ES-I3 (cell line): ENCODE data around the gene C1orf146.
"Not testable (repeated sequence)": the region's sequence is repeated elsewhere in the genome, so short reads cannot be mapped to it uniquely, and the experiment has no call there.

Experiments
- H3K36me3 ChIP-seq: 2 replicates; pipeline ENCODE4 v1.6.1; 2013; ENCODE audit warnings: mild to moderate bottlenecking, low read length, control low read depth, moderate library complexity; ENCODE audit not compliant: insufficient read depth
- H3K4me1 ChIP-seq: 2 replicates; pipeline ENCODE4 v1.6.1; 2013; ENCODE audit warnings: mild to moderate bottlenecking, control low read depth, low read length; ENCODE audit not compliant: insufficient read depth
- H3K9ac ChIP-seq: 2 replicates; pipeline ENCODE4 v1.6.1; 2013; ENCODE audit warnings: low read depth, mild to moderate bottlenecking, low read length, moderate library complexity
- H3K9me3 ChIP-seq: 2 replicates; pipeline ENCODE4 v1.6.1; 2013; ENCODE audit warnings: mild to moderate bottlenecking, low read length, moderate library complexity; ENCODE audit not compliant: control insufficient read depth, insufficient read depth

Gene C1orf146

GRCh38 chr1:92219028-92219427, 1.3 kb downstream of the C1orf146 start:
- no peaks in the 10 kb centered on the region for H3K36me3 ChIP-seq
- no peaks in the 10 kb centered on the region for H3K4me1 ChIP-seq
- no peak overlapping the region for H3K9ac ChIP-seq
- H3K9me3 ChIP-seq = no peaks in the 10 kb centered on the region

GRCh38 chr1:92228401-92228800, 10.7 kb downstream of the C1orf146 start:
- Histone ChIP-seq H3K36me3 (no peaks in the 10 kb centered on the region), H3K9me3 (no peaks in the 10 kb centered on the region), H3K4me1 (no peaks in the 10 kb centered on the region), H3K9ac (no peak overlapping the region)

GRCh38 chr1:92230736-92231135, 13.0 kb downstream of the C1orf146 start:
- H3K36me3 ChIP-seq = no peaks in the 10 kb centered on the region
- no peak overlapping the region for H3K9ac ChIP-seq
- no peaks in the 10 kb centered on the region for H3K4me1 ChIP-seq
- H3K9me3 ChIP-seq = no peaks in the 10 kb centered on the region

- H3K9ac ChIP-seq = no peak overlapping the region
- H3K36me3 ChIP-seq = no peaks in the 10 kb centered on the region
- H3K9me3 ChIP-seq = no peaks in the 10 kb centered on the region
- H3K4me1 ChIP-seq = no peaks in the 10 kb centered on the region
Measured at GRCh38 chr1:92240034-92240433, 22.3 kb downstream of the C1orf146 start.

- H3K9me3 ChIP-seq = no peaks in the 10 kb centered on the region
- no peaks in the 10 kb centered on the region for H3K36me3 ChIP-seq
- H3K9ac ChIP-seq = no peak overlapping the region
- no peaks in the 10 kb centered on the region for H3K4me1 ChIP-seq
Measured at GRCh38 chr1:92244376-92244775, 26.7 kb downstream of the C1orf146 start.

GRCh38 chr1:92254714-92255113, 37.0 kb downstream of the C1orf146 start:
- H3K36me3 ChIP-seq, H3K4me1 ChIP-seq: not testable (repeated sequence)

GRCh38 chr1:92259350-92259749, 41.6 kb downstream of the C1orf146 start:
- Histone ChIP-seq H3K9ac (no peak overlapping the region), H3K9me3 (no peaks in the 10 kb centered on the region), H3K36me3 (no peaks in the 10 kb centered on the region; the same call in none of the 2 replicates), H3K4me1 (no peaks in the 10 kb centered on the region)

More at GRCh38 chr1:92254714-92255113, 37.0 kb downstream of the C1orf146 start:
- not testable (repeated sequence) for H3K9ac ChIP-seq, H3K9me3 ChIP-seq

- H3K9ac ChIP-seq = no peak overlapping the region
- no peaks in the 10 kb centered on the region for H3K4me1 ChIP-seq
- no peaks in the 10 kb centered on the region for H3K9me3 ChIP-seq
- H3K36me3 ChIP-seq = no peaks in the 10 kb centered on the region; the same call in none of the 2 replicates
Measured at GRCh38 chr1:92262516-92262915, 44.8 kb downstream of the C1orf146 start.

- H3K36me3 ChIP-seq = peaks cover 5% of the 10 kb centered on the region
- H3K9ac ChIP-seq = no peak overlapping the region
- no peaks in the 10 kb centered on the region for H3K9me3 ChIP-seq
- no peaks in the 10 kb centered on the region for H3K4me1 ChIP-seq
Measured at GRCh38 chr1:92273039-92273438, 55.3 kb downstream of the C1orf146 start.

- H3K36me3 ChIP-seq = peaks cover 5% of the 10 kb centered on the region
- H3K9ac ChIP-seq = no peak overlapping the region
- no peaks in the 10 kb centered on the region for H3K9me3 ChIP-seq
- no peaks in the 10 kb centered on the region for H3K4me1 ChIP-seq
Measured at GRCh38 chr1:92274939-92275338, 57.2 kb downstream of the C1orf146 start.

- no peaks in the 10 kb centered on the region for H3K9me3 ChIP-seq
- no peaks in the 10 kb centered on the region for H3K4me1 ChIP-seq
- no peak overlapping the region for H3K9ac ChIP-seq
- peaks cover 5% of the 10 kb centered on the region for H3K36me3 ChIP-seq
Measured at GRCh38 chr1:92276082-92276481, 58.4 kb downstream of the C1orf146 start.

- no peak overlapping the region for H3K9ac ChIP-seq
- H3K36me3 ChIP-seq = peaks cover 5% of the 10 kb centered on the region
- no peaks in the 10 kb centered on the region for H3K9me3 ChIP-seq
- no peaks in the 10 kb centered on the region for H3K4me1 ChIP-seq
Measured at GRCh38 chr1:92277105-92277723, 59.5 kb downstream of the C1orf146 start.

GRCh38 chr1:92279781-92280180, 62.1 kb downstream of the C1orf146 start:
- not testable (repeated sequence) for H3K36me3 ChIP-seq, H3K9me3 ChIP-seq, H3K4me1 ChIP-seq, H3K9ac ChIP-seq

GRCh38 chr1:92281411-92281810, 63.7 kb downstream of the C1orf146 start:
- not testable (repeated sequence) for H3K9ac ChIP-seq, H3K9me3 ChIP-seq, H3K36me3 ChIP-seq, H3K4me1 ChIP-seq

- H3K9ac ChIP-seq = no peak overlapping the region
- H3K4me1 ChIP-seq = no peaks in the 10 kb centered on the region
- peaks cover 5% of the 10 kb centered on the region; the same call in 1 of the 2 replicates for H3K36me3 ChIP-seq
- no peaks in the 10 kb centered on the region for H3K9me3 ChIP-seq
Measured at GRCh38 chr1:92291372-92291999, 73.8 kb downstream of the C1orf146 start.
